ENCODE data around the gene PIH1D2. TPM values are rescaled to one million over a fixed set of nuclear protein-coding genes. Genes with fewer than 3 reads are reported as not detected.
"Not testable (repeated sequence)": the region's sequence is repeated elsewhere in the genome, so short reads cannot be mapped to it uniquely, and the experiment has no call there.

PIH1D2 gene
- total RNA-seq, 1 donor from 2014 or later = 1.4 TPM

GRCh38 chr11:112103446-112103845, 29.6 kb upstream of the PIH1D2 start:
- Mint-ChIP-seq H3K4me3 (ENCODE audit: unreplicated experiment) (no peak overlapping the region), H3K36me3 (ENCODE audit: unreplicated experiment) (no peaks in the 10 kb centered on the region)

GRCh38 chr11:112100462-112100861, 26.6 kb upstream of the PIH1D2 start:
- DNase-seq = no peak
- peaks cover 1% of the 10 kb centered on the region for H3K27me3 Mint-ChIP-seq (ENCODE audit: unreplicated experiment)
- H3K4me3 Mint-ChIP-seq (ENCODE audit: unreplicated experiment) = no peak overlapping the region
- no peaks in the 10 kb centered on the region for H3K9me3 Mint-ChIP-seq (ENCODE audit: unreplicated experiment)
- no peaks in the 10 kb centered on the region for H3K4me1 Mint-ChIP-seq (ENCODE audit: low read depth, unreplicated experiment)
- no peak for TF ChIP-seq CTCF (IDR thresholded peaks at IDR 0.05; ENCODE audit: partially characterized antibody, unreplicated experiment)
- no peak overlapping the region for H3K27ac Mint-ChIP-seq (ENCODE audit: unreplicated experiment)
- no peaks in the 10 kb centered on the region for H3K36me3 Mint-ChIP-seq (ENCODE audit: unreplicated experiment)

More at GRCh38 chr11:112103446-112103845, 29.6 kb upstream of the PIH1D2 start:
- Mint-ChIP-seq H3K4me1 (ENCODE audit: low read depth, unreplicated experiment) (no peaks in the 10 kb centered on the region), H3K27me3 (ENCODE audit: unreplicated experiment) (no peaks in the 10 kb centered on the region), H3K27ac (ENCODE audit: unreplicated experiment) (no peak overlapping the region), H3K9me3 (ENCODE audit: unreplicated experiment) (no peaks in the 10 kb centered on the region)
- no peak for TF ChIP-seq CTCF (IDR thresholded peaks at IDR 0.05; ENCODE audit: partially characterized antibody, unreplicated experiment)
- no peak for DNase-seq

- no peak overlapping the region for H3K4me3 Mint-ChIP-seq (ENCODE audit: unreplicated experiment)
- TF ChIP-seq CTCF (IDR thresholded peaks at IDR 0.05; ENCODE audit: partially characterized antibody, unreplicated experiment) = no peak
- H3K4me1 Mint-ChIP-seq (ENCODE audit: low read depth, unreplicated experiment) = no peaks in the 10 kb centered on the region
- H3K36me3 Mint-ChIP-seq (ENCODE audit: unreplicated experiment) = no peaks in the 10 kb centered on the region
- H3K27ac Mint-ChIP-seq (ENCODE audit: unreplicated experiment) = no peak overlapping the region
- peaks cover 1% of the 10 kb centered on the region for H3K27me3 Mint-ChIP-seq (ENCODE audit: unreplicated experiment)
- DNase-seq = no peak
- H3K9me3 Mint-ChIP-seq (ENCODE audit: unreplicated experiment) = no peaks in the 10 kb centered on the region
Observed at GRCh38 chr11:112097734-112098528, 24.1 kb upstream of the PIH1D2 start.

- no peaks in the 10 kb centered on the region for H3K4me1 Mint-ChIP-seq (ENCODE audit: low read depth, unreplicated experiment)
- H3K4me3 Mint-ChIP-seq (ENCODE audit: unreplicated experiment) = no peak overlapping the region
- H3K27me3 Mint-ChIP-seq (ENCODE audit: unreplicated experiment) = peaks cover 1% of the 10 kb centered on the region
- H3K9me3 Mint-ChIP-seq (ENCODE audit: unreplicated experiment) = no peaks in the 10 kb centered on the region
- DNase-seq = no peak
- H3K36me3 Mint-ChIP-seq (ENCODE audit: unreplicated experiment) = no peaks in the 10 kb centered on the region
- no peak for TF ChIP-seq CTCF (IDR thresholded peaks at IDR 0.05; ENCODE audit: partially characterized antibody, unreplicated experiment)
- H3K27ac Mint-ChIP-seq (ENCODE audit: unreplicated experiment) = no peak overlapping the region
Observed at GRCh38 chr11:112096194-112096593, 22.4 kb upstream of the PIH1D2 start.

- H3K4me1 Mint-ChIP-seq (ENCODE audit: low read depth, unreplicated experiment); H3K27me3 Mint-ChIP-seq (ENCODE audit: unreplicated experiment); H3K36me3 Mint-ChIP-seq (ENCODE audit: unreplicated experiment); H3K9me3 Mint-ChIP-seq (ENCODE audit: unreplicated experiment); H3K4me3 Mint-ChIP-seq (ENCODE audit: unreplicated experiment); DNase-seq; H3K27ac Mint-ChIP-seq (ENCODE audit: unreplicated experiment): not testable (repeated sequence)
Observed at GRCh38 chr11:112095302-112095701, 21.5 kb upstream of the PIH1D2 start.
